ENCODE data around the gene CHAC1. TPM values are rescaled to one million over a fixed set of nuclear protein-coding genes. Genes with fewer than 3 reads are reported as not detected.

CHAC1 gene
- total RNA-seq, 1 experiment from 2014 or later = 2.5 TPM

DNA sequence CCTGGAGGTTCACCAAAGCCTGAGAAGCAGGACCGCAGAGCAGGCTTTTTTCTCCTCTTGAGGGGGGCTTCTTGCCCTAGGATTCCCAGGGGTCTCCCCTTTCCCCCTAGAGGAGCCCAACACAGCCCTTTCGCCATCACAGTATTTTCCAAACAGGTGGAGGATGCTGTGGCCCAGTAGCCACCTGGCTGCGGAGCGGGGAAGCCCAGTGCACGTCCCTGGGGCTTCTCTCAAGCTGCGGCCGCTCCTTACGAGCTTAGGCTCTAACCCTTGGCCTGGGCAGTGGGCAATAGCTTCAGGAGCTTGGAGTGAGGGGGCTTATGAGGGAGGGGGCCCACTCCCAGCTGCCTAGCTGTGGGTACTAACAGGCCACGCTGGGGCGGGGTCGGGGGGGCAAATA, 35.7 kb upstream of the CHAC1 start:
- H3K27me3 ChIP-seq = no peaks in the 10 kb centered on the region
- no peak for DNase-seq
- H3K36me3 ChIP-seq = no peaks in the 10 kb centered on the region
- H3K4me3 ChIP-seq = peak overlapping the region; percentile 50
- H3K9me3 ChIP-seq (replicated peaks) = no peaks in the 10 kb centered on the region
- H3K4me1 ChIP-seq = no peaks in the 10 kb centered on the region
- no peak overlapping the region for H3K27ac ChIP-seq

DNA sequence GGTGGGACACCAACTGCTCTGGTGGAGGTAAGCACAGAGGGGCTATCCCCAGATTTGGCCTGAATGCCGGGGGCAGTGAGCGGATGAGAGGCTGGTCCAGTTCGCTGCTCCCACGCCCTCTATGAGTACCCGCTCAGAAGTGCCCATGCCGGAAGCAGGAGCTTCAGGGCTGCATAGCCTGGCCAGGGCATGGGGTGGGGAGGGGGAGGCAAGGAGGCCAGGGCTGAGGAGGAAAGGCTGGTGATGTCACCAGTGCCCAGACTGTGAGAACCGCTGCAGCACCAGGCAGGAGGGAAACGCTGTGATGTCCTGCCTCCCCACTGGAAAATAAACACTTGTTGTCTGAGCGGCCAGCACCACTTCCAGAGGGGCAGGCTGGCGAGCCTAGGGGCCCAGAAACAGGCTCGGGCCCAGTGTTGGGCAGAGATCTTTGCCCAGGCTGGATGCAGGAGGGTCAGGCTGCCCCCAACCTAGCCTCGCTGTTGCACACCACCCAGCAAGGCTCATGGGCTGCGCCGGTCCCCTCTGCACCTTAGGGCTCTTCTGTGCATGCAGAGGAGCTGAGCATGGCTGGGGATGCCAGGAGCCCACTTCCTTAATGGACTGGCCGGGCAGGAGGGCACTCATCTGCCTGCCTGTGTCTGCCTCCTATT, 35.0 kb upstream of the CHAC1 start:
- no peaks in the 10 kb centered on the region for H3K9me3 ChIP-seq (replicated peaks)
- peak overlapping the region; percentile 25; the same call in 1 of the 2 replicates for H3K27ac ChIP-seq
- no peaks in the 10 kb centered on the region for H3K36me3 ChIP-seq
- H3K4me3 ChIP-seq = peak overlapping the region; percentile 50
- no peaks in the 10 kb centered on the region for H3K4me1 ChIP-seq
- DNase-seq = peak; percentile 42 to 50
- no peaks in the 10 kb centered on the region for H3K27me3 ChIP-seq

DNA sequence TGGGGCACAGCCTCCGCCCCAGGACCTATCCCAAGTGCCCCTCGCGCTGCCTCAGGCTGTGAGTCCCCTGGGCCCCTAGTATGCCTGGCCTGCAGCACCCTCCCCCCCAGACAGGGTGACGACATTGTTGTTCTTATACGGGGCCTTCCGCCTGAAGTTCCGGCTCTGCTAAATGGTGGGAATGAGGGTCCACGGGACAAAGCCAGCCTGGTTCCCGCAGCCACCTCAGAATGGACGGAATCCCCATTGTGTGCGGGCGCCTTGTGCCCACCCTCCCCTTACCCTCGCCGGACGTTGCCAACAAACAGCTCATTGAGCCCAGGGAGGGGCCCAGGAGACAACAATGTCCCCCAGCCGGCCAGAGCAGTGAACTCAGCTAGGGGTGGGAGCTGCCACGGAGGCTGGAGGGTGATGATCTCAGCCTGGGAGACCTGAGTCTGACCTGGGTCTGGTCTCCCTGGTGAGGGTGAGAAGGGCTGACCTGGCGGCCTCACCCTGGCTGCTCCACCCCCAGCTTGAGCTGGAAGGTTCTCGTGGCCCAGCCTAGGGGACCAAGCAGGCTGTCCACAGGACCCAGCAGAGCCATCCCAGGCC, 34.4 kb upstream of the CHAC1 start:
- Histone ChIP-seq H3K4me3 (peak overlapping the region; percentile 50), H3K27ac (peak overlapping the region; percentile 25), H3K4me1 (no peaks in the 10 kb centered on the region), H3K27me3 (no peaks in the 10 kb centered on the region), H3K36me3 (no peaks in the 10 kb centered on the region), H3K9me3 (replicated peaks) (no peaks in the 10 kb centered on the region)
- peak; percentile 59 to 63 for DNase-seq

DNA sequence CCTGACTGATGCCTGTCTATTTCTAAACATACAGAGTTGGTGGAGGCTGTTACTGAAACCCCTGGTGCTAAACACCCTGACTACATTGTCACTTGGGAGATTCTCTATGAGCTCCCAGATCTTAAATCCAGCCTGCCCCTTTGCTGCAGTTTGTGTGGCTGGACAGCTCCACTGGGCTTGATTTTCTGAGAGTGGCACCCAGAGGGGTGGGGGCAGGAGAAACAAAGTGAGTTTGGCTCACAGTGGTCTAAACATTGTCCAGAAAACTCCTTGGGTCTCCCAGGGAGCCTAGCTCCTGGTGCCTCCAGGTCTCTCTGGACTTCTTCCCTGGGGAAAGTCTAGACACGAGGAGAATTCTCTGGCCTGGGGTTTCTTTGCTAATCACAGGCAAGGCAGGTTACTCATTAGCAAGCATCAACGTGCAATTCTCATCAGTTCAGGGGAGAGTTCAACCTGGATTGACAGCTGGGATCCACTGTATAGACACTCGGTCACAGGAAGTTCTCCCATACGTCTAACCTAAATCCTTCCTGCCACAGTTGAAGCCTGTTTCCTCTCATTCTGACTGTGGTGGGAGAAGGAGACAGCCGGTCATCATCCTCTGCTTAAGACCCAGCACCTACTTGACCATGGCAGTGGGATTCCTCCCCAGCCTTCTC, 31.2 kb upstream of the CHAC1 start:
- Histone ChIP-seq H3K9me3 (replicated peaks) (no peaks in the 10 kb centered on the region), H3K4me1 (peaks cover 10% of the 10 kb centered on the region; the same call in 1 of the 2 replicates), H3K27ac (no peak overlapping the region), H3K4me3 (no peak overlapping the region), H3K36me3 (no peaks in the 10 kb centered on the region), H3K27me3 (peaks cover 15% of the 10 kb centered on the region; the same call in 1 of the 2 replicates)
- no peak for DNase-seq

DNA sequence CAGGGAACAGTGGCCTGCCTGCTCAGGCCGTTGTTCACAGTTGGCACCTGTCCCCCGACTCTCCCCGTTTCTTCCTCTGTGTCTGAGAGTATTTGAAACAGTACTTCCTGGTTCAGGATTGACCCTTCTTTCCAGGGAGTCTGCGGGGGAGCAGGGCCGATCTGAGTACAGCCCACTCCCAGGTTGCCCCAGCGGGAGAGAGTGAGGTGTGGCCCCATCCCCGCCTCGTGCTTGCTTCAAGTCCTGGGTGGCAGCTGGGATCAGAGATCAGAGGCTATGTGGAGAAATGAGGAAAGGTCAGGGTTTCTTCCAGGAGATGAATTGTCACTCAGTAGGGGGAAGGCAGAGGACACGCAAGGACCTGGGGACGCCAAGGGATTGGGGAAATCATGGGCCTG, 30.7 kb upstream of the CHAC1 start:
- peaks cover 13% of the 10 kb centered on the region; the same call in 1 of the 2 replicates for H3K4me1 ChIP-seq

DNA sequence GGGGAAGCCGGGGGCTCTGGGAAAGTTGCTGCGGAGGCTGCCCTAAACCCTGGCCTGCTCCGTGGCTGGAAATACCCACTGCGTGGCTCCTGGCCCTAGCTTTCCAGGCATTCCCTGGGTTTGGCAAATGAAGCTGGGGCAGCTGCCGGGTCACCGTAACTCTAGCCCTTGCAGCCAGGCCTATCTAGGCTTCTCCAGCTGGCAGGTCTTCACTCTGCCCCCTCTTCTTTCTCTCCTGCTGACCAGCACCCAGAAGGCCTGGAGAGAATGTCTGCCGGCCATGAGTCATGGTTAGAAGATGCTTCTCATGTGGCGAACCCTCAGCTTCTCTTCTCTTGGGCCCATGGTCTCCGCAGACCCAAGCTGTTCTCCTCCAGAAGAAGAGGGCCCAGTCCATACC, 29.7 kb upstream of the CHAC1 start:
- H3K9me3 ChIP-seq (replicated peaks) = no peaks in the 10 kb centered on the region

More for the DNA sequence above, 30.7 kb upstream of the CHAC1 start:
- Histone ChIP-seq H3K9me3 (replicated peaks) (no peaks in the 10 kb centered on the region), H3K27me3 (peaks cover 17% of the 10 kb centered on the region; the same call in 1 of the 2 replicates), H3K27ac (no peak overlapping the region), H3K36me3 (no peaks in the 10 kb centered on the region), H3K4me3 (no peak overlapping the region)
- no peak for DNase-seq

DNA sequence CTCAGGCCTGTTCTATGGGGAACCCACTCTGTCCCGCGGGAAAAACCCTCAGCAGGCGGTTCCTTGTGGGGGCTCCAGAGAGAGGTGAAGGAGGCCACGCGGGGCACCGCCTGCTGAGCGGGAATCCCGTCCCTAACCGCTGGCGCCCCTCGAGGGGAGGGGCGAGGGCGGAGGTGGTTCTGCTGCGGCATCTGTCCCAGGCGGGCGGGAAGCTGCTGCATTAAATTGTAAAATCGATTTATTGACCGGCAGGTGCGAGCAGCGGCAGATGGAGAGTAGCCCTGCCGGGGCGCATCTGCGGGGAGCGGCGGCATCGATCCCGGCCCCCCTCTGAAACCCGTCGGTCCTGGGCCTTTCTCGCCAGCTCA, 27.8 kb upstream of the CHAC1 start:
- Histone ChIP-seq H3K36me3 (no peaks in the 10 kb centered on the region), H3K4me1 (peaks cover 16% of the 10 kb centered on the region; the same call in 1 of the 2 replicates), H3K9me3 (replicated peaks) (no peaks in the 10 kb centered on the region), H3K27ac (no peak overlapping the region), H3K4me3 (peak overlapping the region; percentile 27), H3K27me3 (peaks cover 18% of the 10 kb centered on the region)
- DNase-seq = no peak

More for the DNA sequence above, 29.7 kb upstream of the CHAC1 start:
- Histone ChIP-seq H3K4me1 (peaks cover 13% of the 10 kb centered on the region; the same call in 1 of the 2 replicates), H3K27me3 (peaks cover 17% of the 10 kb centered on the region; the same call in 1 of the 2 replicates), H3K4me3 (no peak overlapping the region), H3K27ac (no peak overlapping the region), H3K36me3 (no peaks in the 10 kb centered on the region)
- DNase-seq = peak in 1 of 2 experiments; percentile 19

DNA sequence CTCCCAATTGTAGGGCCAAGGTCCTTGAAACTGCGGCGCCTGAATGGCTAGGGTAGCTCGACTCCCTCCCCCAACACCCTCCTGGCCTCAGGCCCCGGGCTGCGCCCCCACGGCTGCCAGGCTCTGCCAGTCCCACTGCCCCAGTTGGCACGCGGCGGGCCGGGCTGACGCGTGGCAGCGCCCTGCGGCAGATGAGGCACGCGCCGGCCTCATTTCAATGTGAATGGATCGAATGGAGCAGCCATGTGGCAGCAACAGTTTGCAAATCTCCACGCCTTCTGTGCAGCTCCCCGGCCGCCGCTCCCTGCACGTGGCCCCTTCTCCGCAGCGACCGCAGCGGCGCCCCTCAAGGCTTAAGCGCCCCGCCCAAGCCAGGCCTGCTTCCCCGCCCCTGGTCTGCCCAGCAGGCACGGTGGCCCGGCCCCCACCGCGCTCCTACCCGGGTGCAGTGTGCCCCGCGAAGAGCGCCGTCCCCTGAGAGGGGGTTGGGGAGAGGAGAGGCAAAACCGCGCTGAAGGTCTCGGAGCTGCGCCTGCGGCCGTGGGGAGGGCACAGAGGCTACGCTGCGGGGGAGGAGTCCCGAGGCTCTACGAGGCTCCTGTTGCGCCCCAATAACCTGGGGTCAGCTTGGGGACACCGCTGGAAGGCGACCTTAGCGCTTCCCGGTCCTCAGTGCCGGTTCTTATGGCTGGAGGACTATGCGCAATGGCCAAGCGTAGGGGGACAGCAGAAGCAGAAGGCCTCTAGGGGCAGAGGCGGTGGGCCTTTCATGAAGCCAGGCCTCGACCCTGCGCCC, 27.2 kb upstream of the CHAC1 start:
- Histone ChIP-seq H3K27ac (no peak overlapping the region), H3K36me3 (no peaks in the 10 kb centered on the region), H3K4me1 (peaks cover 17% of the 10 kb centered on the region; the same call in 1 of the 2 replicates), H3K27me3 (peaks cover 22% of the 10 kb centered on the region), H3K4me3 (peak overlapping the region; percentile 27), H3K9me3 (replicated peaks) (no peaks in the 10 kb centered on the region)
- peak; percentile 35 to 45 for DNase-seq

DNA sequence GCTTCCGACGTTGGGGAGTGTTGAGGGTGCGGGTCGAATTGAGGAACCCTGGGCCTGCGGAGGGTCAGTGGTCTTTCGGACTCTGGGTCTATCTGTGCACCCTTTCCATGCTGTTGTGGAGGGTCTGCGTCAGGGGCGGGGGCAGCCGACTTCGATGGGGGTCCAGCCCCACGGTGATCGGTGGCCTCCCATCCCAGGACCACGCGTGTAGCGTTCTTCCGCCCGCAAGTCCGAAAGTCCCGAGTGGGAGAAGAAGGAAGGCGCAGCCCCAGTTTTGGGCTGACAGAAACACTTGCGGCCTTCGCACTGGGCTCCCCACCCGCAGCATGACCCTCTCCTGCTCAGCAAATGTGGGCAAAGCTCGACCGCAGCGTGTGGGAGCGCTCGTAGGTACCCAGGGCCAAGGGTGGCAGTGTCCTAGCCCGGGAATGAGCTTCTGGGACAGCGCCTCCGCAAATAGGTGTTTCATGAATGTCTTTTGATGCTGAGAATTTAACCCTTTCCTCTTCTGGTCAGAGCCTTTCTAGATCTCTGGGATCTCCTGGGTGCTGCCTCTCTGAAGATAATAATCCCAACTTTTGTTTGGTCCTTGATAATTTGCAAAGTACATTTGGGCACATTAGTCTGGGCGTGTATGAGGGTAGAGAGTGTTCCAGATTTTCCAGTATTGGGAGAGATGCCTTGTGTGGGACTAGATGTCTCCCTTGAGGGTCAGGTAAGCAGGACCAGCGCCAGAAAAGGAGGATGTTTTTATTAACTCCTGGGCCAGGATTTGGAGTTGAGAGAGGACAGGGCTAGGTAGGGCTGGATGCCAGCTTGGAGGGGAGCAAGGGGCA, 26.4 kb upstream of the CHAC1 start:
- DNase-seq = no peak
- Histone ChIP-seq H3K4me3 (peak overlapping the region; percentile 56), H3K36me3 (no peaks in the 10 kb centered on the region), H3K27me3 (peaks cover 27% of the 10 kb centered on the region), H3K27ac (no peak overlapping the region), H3K4me1 (peaks cover 17% of the 10 kb centered on the region; the same call in 1 of the 2 replicates), H3K9me3 (replicated peaks) (no peaks in the 10 kb centered on the region)

DNA sequence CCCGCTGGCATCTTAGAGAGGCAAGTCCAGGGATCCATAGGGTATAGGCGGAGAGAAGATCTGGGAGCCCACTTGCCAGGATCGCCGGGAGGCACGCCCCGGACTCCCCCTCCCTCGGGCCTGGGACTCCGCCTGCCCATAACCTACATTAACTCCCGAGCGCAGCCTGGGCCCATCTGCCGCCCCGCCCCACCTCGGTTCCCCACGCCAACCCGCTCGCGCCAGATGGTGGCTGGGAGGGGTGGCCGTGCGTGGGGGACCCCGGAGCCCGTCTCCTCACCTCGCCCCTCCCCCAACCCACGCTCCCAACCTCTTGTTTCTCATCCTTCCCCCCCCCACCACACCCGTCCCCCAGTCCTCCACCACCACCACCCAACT, 25.8 kb upstream of the CHAC1 start:
- Histone ChIP-seq H3K4me3 (peak overlapping the region; percentile 56), H3K9me3 (replicated peaks) (no peaks in the 10 kb centered on the region), H3K27me3 (peaks cover 27% of the 10 kb centered on the region), H3K4me1 (peaks cover 17% of the 10 kb centered on the region; the same call in 1 of the 2 replicates), H3K36me3 (no peaks in the 10 kb centered on the region), H3K27ac (no peak overlapping the region)
- DNase-seq = peak; percentile 47 to 56

DNA sequence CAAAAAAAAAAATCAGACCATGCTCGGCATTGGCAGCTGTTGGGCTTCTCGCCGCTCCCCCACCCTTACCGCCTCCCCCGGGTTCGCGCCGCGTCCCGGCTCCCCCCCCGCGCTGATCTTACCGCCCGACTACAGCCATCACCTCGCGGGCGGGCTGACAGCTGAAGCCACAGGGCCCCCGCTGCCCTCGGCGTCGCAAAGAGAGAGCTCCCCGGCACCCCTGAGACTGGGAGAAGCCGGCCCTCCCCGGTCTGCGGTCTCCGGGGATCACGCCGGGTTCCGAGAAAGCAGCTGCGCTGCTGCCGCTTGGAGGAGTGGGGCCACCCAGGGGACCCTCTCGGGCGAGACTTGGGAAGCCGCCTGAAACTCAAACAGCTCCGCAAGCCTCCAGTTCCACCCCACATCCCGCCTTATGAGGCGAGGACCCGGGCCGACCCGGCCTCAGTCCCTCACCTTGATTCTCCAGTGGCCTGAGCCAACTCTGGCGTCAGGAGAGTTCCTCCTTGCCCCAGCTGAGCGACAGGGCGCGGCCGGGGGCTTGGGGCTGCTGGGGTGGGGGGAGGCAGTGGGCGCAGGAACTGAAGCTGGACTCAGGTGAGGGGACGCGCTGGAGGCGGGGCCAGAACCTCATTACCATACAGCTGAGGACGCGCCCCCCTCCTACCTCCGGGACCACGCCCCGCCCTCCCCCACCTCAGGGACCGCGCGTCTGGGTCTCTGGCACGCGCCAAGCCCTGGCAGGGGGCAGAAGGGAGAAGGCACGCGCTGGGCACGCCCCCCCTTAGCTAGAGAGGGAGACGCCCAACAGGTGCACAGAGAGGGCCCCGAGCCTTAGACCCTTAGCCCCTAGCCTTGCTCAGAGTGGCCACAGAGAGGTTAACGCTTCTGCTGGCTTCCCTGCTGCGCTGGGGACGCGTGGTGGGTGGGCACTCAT, 25.1 kb upstream of the CHAC1 start:
- Histone ChIP-seq H3K36me3 (no peaks in the 10 kb centered on the region), H3K27ac (peak overlapping the region; percentile 13; the same call in 1 of the 2 replicates), H3K27me3 (peaks cover 27% of the 10 kb centered on the region), H3K4me3 (peak overlapping the region; percentile 56), H3K9me3 (replicated peaks) (no peaks in the 10 kb centered on the region), H3K4me1 (peaks cover 17% of the 10 kb centered on the region; the same call in 1 of the 2 replicates)
- peak; percentile 73 to 74 for DNase-seq

DNA sequence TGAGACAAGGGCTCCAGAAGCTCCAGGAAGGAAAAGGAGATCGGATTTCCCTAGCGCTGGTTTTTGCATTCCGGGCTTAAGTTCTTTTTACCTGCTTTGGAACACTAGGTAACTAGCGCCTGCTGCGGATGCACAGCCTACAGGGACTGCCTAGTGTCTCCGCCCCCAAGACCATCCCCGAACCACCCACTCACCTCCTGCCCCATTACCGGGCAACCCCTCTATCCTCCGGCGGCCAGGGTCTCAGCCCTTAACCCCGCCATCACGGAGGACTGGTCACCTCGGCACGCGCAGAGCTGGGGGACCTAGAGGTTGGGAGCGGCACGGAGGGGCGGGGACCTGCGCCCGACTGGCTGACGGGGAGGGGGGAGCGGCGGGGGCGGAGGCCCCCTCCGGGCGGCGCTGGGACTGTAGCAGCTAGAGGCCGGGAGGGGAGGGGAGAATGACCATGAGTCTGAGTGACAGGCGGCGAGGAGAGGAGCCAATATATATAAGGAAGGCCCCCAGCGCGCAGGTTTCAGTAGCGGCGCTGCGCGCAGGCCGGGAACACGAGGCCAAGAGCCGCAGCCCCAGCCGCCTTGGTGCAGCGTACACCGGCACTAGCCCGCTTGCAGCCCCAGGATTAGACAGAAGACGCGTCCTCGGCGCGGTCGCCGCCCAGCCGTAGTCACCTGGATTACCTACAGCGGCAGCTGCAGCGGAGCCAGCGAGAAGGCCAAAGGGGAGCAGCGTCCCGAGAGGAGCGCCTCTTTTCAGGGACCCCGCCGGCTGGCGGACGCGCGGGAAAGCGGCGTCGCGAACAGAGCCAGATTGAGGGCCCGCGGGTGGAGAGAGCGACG, 24.2 kb upstream of the CHAC1 start, which contains the start of gene DLL4:
Gene DLL4 (plus strand): TSS at position 520 of the 839 bp plus-strand sequence. CDS start 329 bp downstream, outside the sequence.
- peak within 1 kb of the TSS; percentile 56 for H3K4me3 ChIP-seq
- H3K36me3 ChIP-seq = no peaks in the 10 kb centered on the region
- H3K9me3 ChIP-seq (replicated peaks) = no peaks in the 10 kb centered on the region
- H3K4me1 ChIP-seq = peaks cover 17% of the 10 kb centered on the region; the same call in 1 of the 2 replicates
- peak; percentile 79 to 81 for DNase-seq
- no peak within 1 kb of the TSS; the same call in 1 of the 2 replicates for H3K27ac ChIP-seq
- peaks cover 27% of the 10 kb centered on the region for H3K27me3 ChIP-seq

All from SJCRH30 (cell line).